C4-2B (cell line): ENCODE data around the gene SLC39A9.

ENCODE experiments used
- H3K27ac ChIP-seq: fragments of 450-650 bp; 2 replicates; pipeline ENCODE4 v1.5.1; 2017
- ZFX ChIP-seq: fragments of 450-650 bp; IDR thresholded peaks from 2 replicates; pipeline ENCODE4 v1.6.1; 2017
- TF ChIP-seq, protein P1 (sequence below): fragments of 450-650 bp; conservative IDR thresholded peaks from 2 replicates; pipeline ENCODE4 v1.5.1; 2017; ENCODE audit warnings: mild to moderate bottlenecking

The SLC39A9 gene

GRCh38 chr14:69354383-69355153 lies 43.9 kb upstream of the SLC39A9 start:
- TF ChIP-seq ZFX = no peak
- TF ChIP-seq, protein P1, sequence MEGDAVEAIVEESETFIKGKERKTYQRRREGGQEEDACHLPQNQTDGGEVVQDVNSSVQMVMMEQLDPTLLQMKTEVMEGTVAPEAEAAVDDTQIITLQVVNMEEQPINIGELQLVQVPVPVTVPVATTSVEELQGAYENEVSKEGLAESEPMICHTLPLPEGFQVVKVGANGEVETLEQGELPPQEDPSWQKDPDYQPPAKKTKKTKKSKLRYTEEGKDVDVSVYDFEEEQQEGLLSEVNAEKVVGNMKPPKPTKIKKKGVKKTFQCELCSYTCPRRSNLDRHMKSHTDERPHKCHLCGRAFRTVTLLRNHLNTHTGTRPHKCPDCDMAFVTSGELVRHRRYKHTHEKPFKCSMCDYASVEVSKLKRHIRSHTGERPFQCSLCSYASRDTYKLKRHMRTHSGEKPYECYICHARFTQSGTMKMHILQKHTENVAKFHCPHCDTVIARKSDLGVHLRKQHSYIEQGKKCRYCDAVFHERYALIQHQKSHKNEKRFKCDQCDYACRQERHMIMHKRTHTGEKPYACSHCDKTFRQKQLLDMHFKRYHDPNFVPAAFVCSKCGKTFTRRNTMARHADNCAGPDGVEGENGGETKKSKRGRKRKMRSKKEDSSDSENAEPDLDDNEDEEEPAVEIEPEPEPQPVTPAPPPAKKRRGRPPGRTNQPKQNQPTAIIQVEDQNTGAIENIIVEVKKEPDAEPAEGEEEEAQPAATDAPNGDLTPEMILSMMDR = no peak
- no peak overlapping the region for H3K27ac ChIP-seq

DNA sequence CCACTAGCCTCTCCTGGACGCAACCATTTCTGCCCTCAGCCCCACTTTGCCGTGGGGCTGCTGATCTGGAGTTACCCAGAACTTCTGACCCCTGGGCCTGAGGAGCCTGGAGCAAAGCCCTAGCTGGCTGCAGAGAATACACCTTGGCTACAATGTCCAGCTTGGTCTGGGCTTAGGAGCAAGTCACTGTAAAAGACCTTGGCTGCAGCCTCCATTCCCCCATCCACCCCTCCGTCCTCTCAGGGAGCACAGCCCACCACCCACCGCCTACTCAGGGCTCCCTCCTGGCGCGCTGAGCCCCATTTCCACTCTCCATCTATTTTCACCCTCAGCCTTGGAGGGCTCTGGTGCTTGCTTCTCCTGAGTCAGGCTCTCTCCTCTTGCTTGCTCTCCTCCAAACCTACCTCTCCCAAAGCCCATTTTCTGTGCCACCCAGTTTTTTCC lies 43.3 kb upstream of the SLC39A9 start:
- no peak overlapping the region for H3K27ac ChIP-seq
- TF ChIP-seq, protein P1 = no peak
- no peak for TF ChIP-seq ZFX

- TF ChIP-seq, protein P1 = no peak
- no peak for TF ChIP-seq ZFX
These were observed 42.7 kb upstream of the SLC39A9 start for GRCh38 chr14:69355607-69356281.

DNA sequence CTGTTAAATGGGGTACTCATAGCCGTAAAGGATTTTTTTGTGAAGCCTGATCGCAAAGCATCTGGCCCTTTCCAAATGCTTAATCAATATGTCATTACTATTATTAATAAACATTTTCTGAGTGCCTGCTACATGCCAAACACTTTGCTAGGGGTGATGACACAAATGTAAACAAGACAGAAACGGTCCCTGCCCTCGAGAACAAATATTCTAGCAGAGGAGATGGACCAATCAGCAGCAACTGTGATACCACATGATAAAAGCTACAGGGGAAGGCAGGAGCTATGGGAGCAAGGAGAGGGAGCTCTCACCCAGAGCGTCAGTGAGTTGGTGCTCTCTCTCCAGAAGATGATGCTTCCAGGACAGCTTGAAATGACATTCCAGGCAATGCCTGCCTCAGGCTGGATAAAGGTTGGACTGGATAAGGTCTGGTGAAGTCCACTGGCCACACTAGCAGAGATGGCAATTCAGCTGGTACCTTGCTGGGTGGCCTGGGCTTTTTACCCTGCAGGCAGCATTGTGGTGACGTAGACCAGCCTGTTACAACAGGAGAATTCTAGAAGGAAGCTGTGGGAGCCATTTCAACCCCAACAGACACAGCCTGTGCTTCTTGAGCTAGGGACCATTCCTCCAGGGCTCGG lies 41.5 kb upstream of the SLC39A9 start:
- no peak overlapping the region for H3K27ac ChIP-seq

More at GRCh38 chr14:69355607-69356281, 42.7 kb upstream of the SLC39A9 start:
- no peak overlapping the region for H3K27ac ChIP-seq

DNA sequence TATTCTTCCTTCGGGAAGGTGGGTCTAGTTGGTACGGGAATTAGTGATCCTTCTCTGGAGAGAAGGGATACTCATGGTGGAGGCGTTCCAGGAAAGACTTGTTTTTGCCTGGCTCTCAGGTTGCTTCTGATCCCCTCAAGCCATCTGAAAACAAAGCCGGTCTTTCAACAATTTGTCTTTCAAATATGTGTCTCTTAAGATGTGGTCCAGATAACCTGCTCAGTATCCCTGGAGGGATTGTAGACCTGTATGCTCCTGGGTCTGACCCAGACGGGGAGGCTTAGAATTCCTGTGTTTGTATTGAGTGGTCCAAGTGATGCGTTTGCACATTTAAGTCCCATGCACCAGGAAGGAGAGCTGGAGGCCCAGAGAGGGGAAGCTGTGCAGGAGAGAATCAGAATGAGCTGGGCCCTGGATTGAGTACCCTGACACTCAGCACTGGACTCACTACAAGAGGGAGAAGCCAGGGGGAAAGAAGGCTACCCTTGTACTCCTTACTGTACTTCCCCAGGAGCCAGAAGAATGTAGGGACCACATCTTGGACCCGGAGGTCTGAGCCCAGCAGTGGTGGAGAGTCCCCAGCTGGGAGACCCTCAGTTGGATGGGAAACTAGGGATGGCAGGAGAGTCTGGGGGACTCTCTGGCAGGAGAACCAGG lies 40.8 kb upstream of the SLC39A9 start:
- no peak overlapping the region for H3K27ac ChIP-seq
- TF ChIP-seq ZFX = no peak
- TF ChIP-seq, protein P1 = no peak

More for the DNA sequence above, 41.5 kb upstream of the SLC39A9 start:
- TF ChIP-seq, protein P1 = no peak
- no peak for TF ChIP-seq ZFX

DNA sequence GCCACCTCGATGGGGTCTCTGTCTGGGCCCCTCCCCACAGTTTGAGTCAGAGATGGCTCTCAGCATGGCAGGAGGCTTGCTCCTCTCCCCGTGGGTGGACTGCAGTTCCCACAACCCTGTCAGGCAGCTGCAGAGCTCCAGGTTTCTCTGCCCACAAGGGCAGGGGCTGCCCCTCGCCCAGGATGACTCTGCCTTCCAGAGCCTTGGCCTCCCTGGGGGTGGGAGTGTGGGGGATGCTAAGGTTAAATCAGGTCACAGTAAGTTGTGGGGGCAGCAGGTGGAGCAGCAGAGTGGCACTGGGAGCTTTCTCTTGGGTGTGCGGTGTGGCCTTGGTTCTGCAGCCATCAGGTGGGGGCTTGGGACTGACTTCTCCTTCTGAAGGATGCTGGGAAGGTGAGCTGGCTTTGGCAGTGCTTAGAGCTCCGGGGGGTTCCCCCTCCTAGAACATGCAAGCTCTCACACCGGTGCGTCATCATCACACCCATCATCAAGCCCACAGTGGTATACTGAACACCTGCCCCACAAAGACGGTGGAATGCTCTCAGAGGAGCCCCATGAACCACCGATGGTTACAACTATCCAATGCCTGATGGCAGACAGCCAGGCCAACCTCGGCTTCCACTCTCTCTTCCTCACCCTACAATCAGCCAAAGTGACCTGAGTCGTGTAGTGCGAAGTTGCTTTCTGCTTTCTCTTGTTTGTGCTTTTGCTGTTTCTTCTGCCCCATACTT lies 40.1 kb upstream of the SLC39A9 start:
- TF ChIP-seq ZFX = no peak
- TF ChIP-seq, protein P1 = no peak
- H3K27ac ChIP-seq = no peak overlapping the region
